CD4-positive, alpha-beta T cell treated with Interleukin-10 for 1 hour (primary cell): ENCODE data around the gene OVOL2.
"Not testable (repeated sequence)": the region's sequence is repeated elsewhere in the genome, so short reads cannot be mapped to it uniquely, and the experiment has no call there.

ENCODE experiments used
- DNase-seq: peaks from one replicate; pipeline ENCODE4 v3.0.0-alpha.2; 2020

The OVOL2 gene

DNA sequence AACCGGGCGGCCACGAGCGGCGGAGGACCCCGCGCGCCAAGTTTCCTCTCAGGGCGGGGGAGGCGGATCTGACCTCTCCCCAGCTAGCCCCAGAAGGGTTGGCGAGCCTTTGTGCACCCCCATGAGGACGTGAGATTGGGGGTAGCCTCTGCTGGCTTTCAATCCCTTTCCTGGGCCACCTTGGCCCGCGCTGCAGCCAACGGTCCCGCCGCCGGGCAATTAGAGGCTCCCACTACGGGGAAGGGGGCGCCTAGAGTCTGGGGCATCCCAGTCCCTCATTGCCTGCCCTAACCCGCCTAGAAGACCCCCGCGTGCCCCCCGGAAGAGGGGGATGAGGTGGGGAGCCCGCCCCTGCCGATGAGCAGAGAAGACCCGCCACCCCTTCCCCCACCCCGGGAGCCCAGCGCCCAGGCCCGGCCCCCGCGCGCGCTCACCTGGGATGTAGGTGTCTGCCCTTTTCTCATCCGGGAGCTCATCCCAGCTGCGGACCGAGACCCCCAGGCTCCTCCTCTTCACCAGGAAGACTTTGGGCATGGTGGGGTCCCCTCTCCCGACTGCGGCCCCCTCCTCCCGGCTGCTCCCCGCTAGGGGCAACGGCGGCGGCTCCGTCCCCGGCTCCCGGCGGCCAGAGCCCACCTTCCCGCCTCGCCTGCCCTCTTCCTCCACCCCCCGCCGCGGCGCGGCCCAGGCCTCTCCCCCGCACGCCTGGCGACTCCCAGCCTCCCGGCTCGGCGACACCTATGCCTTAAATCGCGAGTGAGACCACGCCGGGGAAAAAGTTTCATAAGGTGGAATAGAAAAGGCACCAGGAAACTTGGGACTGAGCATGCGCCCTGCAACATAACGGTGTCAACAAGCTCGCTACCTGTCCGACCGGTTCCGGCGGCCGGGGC is at the start of gene OVOL2:
Gene OVOL2 (minus strand): TSS at position 816 of the 893 bp plus-strand sequence. CDS start 282 bp downstream, at position 534.
- DNase-seq = no peak

DNA sequence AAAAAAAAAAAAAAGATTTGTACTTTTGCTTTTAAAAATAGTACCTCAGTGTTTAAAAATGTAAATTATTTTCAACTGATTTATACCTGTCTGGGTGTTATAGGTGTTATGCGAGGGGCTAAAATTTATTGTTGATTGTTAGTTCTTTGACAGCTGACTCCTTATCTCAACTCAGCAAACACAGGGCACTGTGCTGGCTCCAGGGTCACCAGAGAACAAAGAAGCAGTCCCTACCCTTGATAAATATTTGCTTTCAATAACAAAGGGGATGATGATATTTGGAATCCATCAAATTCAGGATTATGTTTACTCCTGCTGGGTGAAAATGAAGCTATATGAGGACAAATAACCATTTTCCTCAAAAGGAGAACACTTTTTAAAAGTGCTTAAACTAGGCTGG is 45.8 kb upstream of the OVOL2 start:
- no peak for DNase-seq

DNA sequence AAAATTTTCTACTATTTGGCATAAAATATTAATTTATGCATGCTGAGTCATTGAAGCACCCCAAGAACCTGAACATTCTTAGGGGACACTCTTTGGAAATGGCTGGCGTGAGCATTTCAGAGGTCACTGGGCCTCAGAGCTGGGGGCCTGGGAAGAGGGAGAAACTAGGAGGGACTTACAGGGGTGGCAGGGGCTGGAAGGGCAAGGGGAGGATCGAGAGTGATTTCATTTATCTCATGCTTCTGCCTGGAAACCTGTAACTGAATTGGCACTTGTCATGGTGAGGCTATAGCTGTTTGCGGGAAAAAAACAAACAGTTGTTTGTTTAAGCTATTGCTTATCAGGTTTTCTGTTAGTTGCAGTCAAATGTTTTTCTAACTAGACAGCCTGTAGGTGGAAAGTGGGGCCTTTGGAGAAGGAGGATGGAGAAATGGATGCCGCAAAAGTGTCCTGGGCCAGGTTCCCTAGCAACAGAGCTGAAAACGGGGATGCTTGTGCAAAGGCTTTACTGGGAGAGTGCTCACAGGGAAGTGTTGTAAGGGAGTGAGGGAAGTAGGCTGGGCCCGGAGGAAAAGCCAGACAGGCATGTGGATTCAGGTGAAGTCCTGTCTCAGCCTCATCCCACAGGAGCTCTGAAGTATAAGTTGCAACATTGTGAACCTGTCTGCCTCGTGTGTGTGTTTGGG is 43.6 kb upstream of the OVOL2 start:
- DNase-seq = no peak

DNA sequence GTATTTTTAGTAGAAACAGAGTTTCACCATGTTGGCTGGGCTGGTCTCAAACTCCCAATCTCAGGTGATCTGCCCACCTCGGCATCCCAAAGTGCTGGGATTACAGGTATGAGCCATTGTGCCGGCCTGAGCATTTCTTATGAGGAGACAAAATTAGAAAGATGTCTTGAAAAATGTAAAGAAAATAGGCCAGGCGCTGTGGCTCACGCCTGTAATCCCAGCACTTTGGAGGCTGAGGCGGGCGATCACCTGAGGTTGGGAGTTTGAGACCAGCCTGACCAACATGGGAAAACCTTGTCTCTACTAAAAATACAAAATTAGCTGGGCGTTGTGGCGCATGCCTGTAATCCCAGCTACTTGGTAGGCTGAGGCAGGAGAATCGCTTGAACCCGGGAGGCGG is 42.9 kb upstream of the OVOL2 start:
- not testable (repeated sequence) for DNase-seq

DNA sequence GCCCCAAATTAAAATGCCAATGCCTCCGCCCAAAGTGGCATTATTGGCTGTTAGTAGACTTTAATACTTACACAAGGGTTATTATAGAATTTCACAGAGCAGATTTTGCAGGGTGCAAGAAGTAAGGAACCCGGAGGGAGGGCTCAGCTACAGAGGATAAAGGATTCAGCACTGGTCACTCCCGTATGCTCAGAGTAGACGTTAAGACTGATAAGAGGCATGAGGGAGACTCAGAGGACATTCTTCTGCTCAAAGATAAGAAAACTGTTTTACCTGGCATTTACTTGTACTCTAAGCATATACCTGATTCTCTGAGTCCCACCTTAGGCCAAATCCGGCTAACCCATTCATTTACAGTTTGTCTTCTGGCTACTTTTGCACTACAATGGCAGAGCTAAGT is 36.5 kb upstream of the OVOL2 start:
- DNase-seq = no peak

DNA sequence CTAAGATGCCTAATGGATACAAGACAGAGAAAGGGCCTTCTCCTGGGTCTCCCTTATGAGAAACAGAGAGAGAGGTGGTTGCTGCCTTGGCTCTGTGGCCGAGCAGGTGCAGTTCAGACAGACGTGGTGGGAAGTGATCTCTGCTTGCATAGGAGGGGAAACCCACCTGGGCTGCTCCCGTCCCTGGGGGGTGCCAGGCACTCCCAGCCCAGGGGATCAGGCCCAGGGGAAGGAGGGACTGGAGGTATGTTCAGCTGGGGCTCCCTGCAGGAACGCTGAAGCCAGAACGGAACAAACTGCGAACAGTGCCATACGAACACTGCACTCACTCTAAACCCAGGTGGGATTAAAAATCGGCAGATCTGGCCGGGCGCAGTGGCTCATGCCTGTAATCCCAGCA is 35.7 kb upstream of the OVOL2 start:
- no peak for DNase-seq

DNA sequence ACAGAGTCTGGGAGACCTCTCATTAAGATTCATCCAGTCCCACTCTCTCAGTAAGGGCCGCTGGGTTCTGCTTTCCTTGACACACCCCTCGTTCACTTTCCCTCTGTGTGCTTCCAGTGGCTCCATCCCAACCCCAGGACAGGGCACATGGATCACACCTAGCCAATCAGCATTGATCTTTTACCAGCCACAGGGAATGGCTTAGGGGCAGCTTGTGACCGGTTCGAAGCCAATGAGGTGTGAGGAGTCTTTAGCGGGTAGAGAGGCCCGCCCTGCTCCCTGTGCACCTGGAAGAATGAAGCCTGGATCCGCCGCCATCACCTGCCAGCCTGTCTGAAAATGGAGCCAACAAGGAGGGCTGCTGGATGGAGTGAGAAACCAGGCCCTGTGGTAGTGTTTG is 35.2 kb upstream of the OVOL2 start:
- DNase-seq = no peak

DNA sequence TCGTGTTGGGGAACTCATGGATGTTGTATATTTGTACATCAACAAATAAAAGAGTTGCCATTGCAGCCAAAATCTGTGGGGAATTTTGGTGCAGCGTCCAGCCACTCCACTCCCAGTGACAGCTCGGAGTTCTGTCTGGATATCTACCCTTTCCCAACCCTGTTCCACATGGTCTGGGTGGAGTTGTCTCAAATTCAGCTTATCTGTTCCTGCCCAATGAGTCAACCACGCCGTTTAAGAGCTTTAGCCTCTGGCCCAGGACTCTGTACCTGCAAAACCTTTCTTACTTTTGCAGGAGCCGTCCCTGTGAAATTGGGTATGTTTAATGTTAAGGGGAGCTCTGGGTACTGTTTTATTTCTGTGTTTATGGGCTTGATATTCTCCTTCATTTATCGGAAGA is 33.9 kb upstream of the OVOL2 start:
- no peak for DNase-seq

DNA sequence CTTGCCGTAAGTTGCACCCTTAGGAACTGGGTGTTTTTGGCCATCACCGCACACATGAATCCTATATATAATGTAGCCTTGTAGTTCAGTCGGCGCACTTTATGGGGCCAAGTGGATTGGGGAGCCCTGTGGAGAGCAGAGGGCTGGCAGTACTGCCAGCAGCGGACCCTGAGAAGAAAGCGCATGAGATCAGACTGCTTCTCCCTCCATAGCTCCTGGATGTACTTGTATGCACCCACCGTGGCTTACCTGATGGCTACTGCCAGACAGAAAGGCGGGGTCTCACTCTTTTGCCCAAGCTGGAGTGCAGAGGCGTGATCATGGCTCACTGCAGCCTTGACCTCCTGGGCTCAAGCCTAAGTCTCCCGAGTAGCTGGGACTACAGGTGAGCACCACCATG is 32.8 kb upstream of the OVOL2 start:
- DNase-seq = no peak

DNA sequence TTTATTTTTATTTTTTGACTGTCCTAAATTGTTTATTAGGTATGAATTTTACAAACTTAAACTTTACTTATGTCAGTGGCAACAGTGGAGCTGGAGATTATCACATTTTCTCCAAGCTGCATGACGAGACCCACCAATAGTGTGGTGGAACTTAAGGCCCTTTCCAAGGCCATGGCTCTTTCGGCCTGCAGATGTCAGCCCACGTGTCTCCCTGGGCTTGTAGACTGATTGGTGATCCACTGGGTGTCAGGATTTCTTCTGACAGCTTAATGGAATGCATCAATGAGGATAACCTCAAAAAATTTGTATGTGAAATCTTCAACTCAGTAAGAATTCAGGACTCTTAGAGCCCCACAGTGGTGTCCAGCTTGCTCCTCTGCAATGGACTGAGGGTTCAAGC is 32.3 kb upstream of the OVOL2 start:
- DNase-seq = no peak

DNA sequence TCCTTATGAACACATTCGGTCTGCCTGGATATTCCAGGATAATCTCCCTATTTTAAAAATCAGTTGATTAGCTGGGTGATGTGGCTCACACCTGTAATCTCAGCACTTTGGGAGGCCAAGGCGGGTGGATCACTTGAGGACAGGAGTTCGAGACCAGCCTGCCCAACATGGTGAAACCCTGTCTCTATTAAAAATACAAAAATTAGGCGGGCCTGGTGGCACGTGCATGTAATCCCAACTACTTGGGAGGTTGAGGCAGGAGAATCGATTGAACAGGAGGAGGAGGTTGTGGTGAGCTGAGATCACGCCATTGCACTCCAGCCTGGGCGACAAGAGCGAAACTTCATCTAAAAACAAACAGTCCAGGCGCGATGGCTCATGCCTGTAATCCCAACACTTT is 31.1 kb upstream of the OVOL2 start:
- not testable (repeated sequence) for DNase-seq

DNA sequence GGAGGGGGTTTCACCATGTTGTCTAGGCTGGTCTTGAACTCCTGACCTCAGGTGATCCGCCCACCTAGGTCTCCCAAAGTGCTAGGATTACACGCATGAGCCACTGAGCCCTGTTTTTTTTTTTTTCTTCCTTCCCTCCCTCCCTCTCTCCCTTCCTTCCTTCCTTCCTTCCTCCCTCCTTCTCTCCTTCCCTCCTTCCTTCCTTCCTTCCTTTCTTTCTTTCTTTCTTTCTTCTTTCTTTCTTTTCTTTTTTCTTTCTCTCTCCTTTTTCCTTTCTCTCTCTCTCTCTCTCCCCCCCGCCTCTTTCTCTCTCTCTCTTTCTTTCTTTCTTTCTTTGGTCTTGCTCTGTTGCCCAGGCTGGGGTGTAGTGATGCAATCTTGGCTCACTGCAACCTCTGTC is 30.6 kb upstream of the OVOL2 start:
- DNase-seq = not testable (repeated sequence)

DNA sequence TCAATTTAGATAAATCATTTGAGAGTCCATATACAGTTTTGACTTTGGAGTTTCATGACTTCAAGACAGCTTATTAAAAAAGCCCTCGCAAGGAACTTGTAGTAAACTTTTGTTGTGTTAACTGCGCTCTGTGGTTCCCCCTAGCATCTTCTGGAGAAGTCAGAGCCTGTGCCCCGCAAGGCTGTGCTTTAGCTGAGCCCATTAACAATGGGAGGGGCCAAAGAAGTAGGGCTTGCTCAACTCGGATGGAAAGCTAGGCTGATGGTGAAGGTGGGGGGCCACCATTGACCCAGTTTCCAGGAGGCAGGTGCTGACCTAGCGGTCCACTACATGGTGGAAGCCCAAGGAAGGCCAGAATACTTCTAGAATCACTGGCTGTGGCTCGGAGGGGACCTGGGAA is 29.3 kb upstream of the OVOL2 start:
- no peak for DNase-seq

DNA sequence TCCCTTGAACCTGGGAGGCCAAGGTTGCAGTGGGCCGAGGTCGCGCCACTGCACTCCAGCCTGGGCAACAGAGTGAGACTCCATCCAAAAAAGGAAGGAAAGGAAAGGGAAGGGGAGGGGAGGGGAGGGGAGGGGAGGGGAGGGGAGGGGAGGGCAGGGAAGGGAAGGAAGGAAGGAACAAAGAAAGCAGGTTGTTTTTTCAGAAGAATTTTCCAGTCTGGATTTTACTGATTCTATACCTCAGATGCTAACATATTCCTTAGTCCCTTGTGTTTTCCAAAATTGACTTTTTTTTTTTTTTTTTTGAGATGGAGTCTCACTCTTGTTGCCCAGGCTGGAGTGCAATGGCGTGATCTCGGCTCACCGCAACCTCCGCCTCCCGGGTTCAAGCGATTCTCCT is 23.1 kb upstream of the OVOL2 start:
- not testable (repeated sequence) for DNase-seq

DNA sequence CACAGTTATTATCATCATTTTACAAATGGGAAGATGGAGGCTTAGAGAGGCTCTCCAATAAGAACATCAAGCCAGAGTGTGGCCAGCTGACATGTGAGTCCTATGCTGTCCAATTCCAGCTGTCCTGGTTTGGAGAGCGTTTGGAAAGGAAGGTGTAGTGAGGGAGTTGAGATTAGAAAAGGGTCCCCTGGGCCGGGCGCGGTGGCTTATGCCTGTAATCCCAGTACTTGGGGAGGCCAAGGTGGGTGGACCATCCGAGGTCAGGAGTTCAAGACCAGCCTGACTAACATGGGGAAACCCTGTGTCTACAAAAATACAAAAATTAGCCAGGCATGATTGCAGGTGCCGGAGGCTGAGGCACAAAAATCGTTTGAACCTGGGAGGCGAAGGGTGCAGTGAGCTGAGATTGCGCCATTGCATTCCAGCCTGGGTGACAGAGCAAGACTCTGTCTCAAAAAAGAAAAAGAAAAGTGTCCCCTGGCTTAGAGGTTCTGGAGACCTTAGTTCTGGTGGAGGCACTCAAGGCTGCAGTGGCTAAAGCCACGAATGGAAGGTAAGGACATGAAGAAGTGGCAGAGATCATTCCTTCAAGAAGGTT is 22.1 kb upstream of the OVOL2 start:
- no peak for DNase-seq

DNA sequence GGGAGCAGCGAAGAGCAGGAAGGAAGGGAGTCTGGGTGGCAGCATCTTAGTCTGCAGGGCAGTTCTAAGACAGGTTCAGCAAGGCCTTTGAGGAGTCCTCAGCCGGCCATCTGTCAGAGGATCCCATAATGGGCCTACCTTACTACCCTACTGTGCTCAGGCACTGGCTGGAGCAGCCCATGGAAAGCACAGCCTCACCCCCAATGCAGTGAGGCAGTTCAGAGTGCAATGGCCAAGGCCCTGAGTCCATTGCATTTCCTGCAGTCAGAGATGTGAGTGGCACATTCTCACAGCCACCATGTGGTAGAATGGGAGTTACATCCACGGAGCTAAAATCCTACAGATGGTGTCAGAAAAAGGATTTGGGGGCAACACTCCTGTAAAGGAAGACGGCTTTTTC is 19.4 kb upstream of the OVOL2 start:
- no peak for DNase-seq

DNA sequence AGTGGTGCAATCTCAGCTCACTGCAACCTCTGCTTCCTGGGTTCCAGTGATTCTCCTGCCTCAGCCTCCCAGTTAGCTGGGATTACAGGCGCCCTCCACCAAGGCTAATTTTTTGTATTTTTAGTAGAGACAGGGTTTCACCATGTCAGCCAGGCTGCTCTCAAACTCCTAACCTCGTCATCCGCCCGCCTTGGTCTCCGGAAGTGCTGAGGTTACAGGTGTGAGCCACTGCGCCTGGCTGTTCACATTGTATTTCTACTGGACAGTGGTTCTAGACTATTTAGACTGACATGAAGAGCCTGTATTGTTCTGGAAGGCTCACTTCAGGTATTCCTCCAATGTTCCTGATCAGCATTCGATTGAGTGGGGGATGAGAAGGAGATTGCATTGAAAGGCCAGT is 14.8 kb upstream of the OVOL2 start:
- DNase-seq = no peak

DNA sequence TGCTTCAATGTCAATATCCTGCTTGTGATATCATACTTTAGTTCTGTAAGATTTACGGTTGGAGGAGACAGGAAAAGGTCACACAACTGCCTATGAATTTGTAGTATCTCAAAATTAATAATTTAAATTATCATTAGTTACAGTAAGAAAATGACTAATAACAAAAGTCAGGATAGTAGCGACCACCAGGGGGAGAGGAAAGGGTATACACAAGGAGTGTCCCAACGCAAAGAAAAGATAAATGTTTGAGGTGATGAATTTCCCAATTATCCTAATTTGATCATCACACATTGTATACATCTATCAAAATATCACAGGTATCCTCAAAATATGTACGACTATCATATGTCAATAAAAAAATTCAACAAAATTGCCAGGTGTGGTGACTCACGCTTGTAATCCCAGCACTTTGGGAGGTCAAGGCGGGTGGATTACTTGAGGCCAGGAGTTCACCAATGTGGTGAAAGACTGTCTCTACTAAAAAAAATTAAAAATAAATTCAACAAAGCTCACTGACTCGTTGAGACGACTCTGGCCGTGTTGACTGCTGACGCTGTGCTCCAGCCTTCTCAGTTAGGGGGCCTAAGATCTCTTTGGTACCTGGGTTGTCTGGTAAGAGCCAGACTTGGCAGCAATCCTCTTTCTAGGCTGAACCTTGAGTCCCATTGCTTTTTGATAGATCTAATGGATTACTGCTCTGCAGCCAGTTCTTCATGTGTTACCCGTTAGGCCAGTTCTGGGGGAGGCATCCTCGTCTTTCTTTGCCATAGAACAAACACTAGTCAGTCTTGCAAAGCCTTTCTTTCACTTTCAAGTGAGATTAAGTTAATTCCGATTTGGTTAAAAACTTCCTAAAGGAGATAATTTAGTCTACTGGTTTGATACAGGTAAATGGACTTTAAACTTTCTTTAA is 9.0 kb upstream of the OVOL2 start:
- DNase-seq = peak; percentile 2

DNA sequence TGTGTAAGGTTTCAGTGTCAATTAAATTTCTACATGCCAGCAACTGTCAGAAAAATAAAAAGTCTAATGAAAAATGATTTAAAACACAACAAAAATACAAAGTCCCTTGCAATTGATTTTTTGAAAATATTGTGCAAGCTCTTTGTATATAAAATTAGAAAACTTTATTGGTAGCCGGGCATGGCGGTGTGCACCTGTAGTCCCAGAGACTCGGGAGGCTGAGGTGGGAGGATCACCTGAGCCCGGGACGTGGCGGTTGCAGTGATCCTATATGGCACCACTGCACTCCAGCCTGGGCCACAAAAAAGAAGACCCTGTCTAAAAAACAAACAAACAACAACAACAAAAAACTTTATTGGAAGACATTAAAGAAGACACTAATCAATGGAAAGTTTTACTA is 6.0 kb upstream of the OVOL2 start:
- DNase-seq = no peak

DNA sequence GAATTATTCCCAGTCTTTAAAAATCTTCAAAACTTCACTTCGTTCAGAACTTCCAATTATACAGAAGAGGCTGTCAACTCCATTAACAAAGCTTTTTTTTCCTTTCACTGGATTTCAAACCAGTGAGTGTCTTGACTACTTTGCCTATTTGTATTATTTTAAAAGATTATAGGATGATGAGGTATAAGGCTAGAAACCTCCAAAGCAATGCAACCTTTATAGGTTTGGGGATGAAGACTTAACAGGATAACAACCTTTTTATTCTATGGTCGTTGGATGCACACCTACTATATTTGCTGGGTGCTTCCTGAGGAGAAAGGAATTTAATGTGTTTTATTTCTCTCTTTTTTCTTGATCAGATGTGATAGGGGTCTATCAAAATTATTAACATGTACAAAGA is 1.9 kb upstream of the OVOL2 start:
- no peak for DNase-seq

DNA sequence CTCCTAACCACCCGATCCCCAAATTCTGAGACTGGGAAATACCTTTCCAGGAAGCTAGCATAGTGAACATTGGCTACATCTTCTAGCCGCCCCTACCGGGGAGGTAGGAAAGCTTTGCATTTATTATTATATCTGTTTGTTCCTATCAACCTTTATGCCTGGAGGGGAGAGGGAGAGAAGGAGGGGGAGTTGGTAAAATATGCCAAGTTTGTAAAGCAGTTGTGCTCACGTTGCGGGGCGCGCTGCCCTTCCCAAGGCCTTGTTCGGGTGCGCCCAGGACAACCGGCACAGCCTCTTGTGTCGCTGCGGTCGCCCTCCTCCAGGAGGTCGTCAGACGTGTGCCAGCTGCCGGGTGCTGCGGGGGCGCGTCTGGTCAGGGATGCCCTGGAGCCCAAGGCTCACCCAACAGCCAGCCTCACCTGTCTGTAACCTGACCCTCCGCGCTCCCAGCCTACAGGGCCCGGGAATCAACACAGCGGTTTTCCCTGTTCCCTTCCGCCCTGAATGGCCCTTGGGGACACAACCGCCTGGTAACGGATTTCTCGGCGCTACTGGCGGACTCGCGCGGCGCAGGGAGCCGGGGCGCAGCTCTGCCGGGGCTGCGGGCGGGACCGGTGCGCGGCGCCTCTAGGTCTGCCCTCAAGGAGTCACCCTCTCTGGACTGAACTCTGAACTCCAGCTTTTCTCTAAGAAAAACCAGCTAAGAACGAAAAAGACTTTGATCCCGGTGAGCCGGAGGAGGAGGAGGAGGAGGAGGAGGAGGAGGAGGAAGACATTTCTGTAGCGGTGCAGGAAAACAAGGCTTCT is 1.1 kb upstream of the OVOL2 start:
- DNase-seq = no peak

DNA sequence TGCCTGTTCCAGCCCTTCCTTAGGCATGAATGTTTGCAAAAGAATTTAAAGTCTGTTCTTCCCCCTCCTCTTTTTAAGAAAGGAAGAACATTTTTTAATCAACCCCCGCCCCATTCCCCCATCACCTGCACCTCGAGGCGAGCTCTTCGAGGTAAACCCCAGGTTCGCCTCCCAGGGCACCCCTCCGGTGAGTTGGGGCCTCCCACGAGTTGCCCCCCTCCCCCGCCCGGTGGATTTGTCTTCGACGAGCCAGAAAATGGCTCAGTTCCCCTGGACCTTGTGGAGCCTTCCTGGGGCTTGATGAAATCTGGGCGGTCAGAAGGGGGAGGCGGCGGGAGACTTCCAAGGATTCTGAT is 256 bp upstream of the OVOL2 start:
- DNase-seq = no peak
